Heart right ventricle (tissue), 16 donors: ENCODE data around the gene KLF16. TPM values are rescaled to one million over a fixed set of nuclear protein-coding genes. Genes with fewer than 3 reads are reported as not detected.

Experiments
- ATAC-seq, 8 donors: fragments of 200-7000 bp; cut with Tn5 transposase; one replicate each; pipeline ENCODE4 v1.9.1; 2020; ENCODE audit warnings: mild to moderate bottlenecking in 8 of 8, moderate library complexity in 8 of 8, moderate number of reproducible peaks in 1 of 8
- DNase-seq, 2 donors: peaks; one replicate each; pipeline ENCODE4 v3.0.0-alpha.2; 2020
- H3K27ac ChIP-seq, 10 donors: fragments of 200-600 bp; sonication (generic) in 2 of 10; one replicate each; pipeline versions ENCODE4 v1.5.0 to v1.8.0; 2020 to 2022; ENCODE audit warnings: mild to moderate bottlenecking in 3 of 10
- H3K27me3 ChIP-seq, 7 donors: fragments of 200-600 bp; one replicate each; pipeline ENCODE4 v1.8.0; 2021 to 2022; ENCODE audit warnings: mild to moderate bottlenecking in 2 of 7
- H3K36me3 ChIP-seq, 9 donors: fragments of 200-600 bp; sonication (generic) in 1 of 9; one replicate each; pipeline versions ENCODE4 v1.5.0 to v1.8.0; 2020 to 2022; ENCODE audit warnings: mild to moderate bottlenecking in 2 of 9
- H3K4me1 ChIP-seq, 9 donors: fragments of 200-600 bp; sonication (generic) in 1 of 9; one replicate each; pipeline versions ENCODE4 v1.5.0 to v1.8.0; 2020 to 2022; ENCODE audit warnings: mild to moderate bottlenecking in 4 of 9
- H3K4me3 ChIP-seq, 10 donors: fragments of 200-600 bp; sonication (generic) in 2 of 10; one replicate each; pipeline versions ENCODE4 v1.5.0 to v1.8.0; 2020 to 2022; ENCODE audit warnings: mild to moderate bottlenecking in 7 of 10, moderate library complexity in 2 of 10
- H3K9me3 ChIP-seq, 11 donors: fragments of 200-600 bp in 10 of 11; sonication (generic) in 2 of 11; one replicate each; pipeline versions ENCODE4 v1.5.0 to v1.8.0; 2013 to 2022; ENCODE audit warnings: mild to moderate bottlenecking in 2 of 11, control low read depth in 1 of 11, moderate library complexity in 1 of 11
- WGBS, 2 donors: extraction: QIAGEN DNeasy Blood & Tissue Kit; methylation state at CpG; one replicate each; pipeline ENCODE4 v1.1.7; 2013; ENCODE audit warnings: inconsistent platforms in 1 of 2; 5-methylcytosine and 5-hydroxymethylcytosine counted together
- intact Hi-C, 10 donors: fragments of 100-400 bp; cut with DNase I; formaldehyde crosslinking; loops; one replicate each; pipeline versions ENCODE4 v1.11.1 to v1.14.2; 2022
- polyA plus RNA-seq, 2 donors: library from polyadenylated mRNA; stranded (reverse); fragments of 200-250 nt; gene quantifications; one replicate each; pipeline ENCODE4 v1.2.3, GENCODE V29; 2013
- total RNA-seq, 10 donors: library from RNA; stranded (reverse); fragmentation: NEBNext Ultra II Directional in 3 of 10; extraction: Animal tissue kit (Norgen Biotek cat#: 25700) in 3 of 10; gene quantifications; one replicate each; pipeline versions ENCODE4 v1.2.1 to v1.2.4, GENCODE V29; 2021 to 2023
- TF ChIP-seq, protein P1 (sequence below), 9 donors: fragments of 200-600 bp; sonication (generic) in 2 of 9; IDR thresholded peaks; one replicate each; pipeline versions ENCODE4 v1.5.0 to v1.8.0; 2021 to 2022; ENCODE audit warnings: antibody characterized with exemption in 9 of 9, mild to moderate bottlenecking in 5 of 9, moderate library complexity in 1 of 9
- donor health status: Arrhythmogenic right ventricular cardiomyopathy.
- donor health status: ischemic (EF 13 %, LVEDD 7.1; RV severe dilation, severe dysfunction).
- donor health status: healthy with polysubstance abuse.
- donor health status: DM: no; HTN: yes; CAD: no.
- donor health status: DM: no; HTN: no; CAD: no.
- donor health status: ischemic (EF 25% LVEDD 6.9; RV normal size, moderate dysfunction).
- donor health status: ischemic (EF 25% LVEDD 5.7; RV mildly dilated, moderate dysfunction).
- donor health status: healthy.
- donor health status: DM: yes; HTN: yes; CAD: no.
- donor health status: Ischemic cardiomyopathy.
- donor health status: ischemic (EF 35%, LVEDD 5.7; RV mildly dilated, moderate dysfunction).
- donor health status: nonischemic (EF 11% LVEDD 7.7; RV severe dilation, severe dysfunction).
- donor health status: DM: yes; HTN: yes; CAD: no.
- donor health status: PGD.
- donor health status: ischemic (EF 29% LVEDD 5.4; RV normal size, mild dysfunction).
- donor health status: nonischemic (EF 23%, LVEDD 6.1; RV moderate dilation, normal function).

KLF16 gene
- total and polyA plus RNA-seq, 12 donors: 4.0 to 13.4 (median 7.6) TPM

DNA sequence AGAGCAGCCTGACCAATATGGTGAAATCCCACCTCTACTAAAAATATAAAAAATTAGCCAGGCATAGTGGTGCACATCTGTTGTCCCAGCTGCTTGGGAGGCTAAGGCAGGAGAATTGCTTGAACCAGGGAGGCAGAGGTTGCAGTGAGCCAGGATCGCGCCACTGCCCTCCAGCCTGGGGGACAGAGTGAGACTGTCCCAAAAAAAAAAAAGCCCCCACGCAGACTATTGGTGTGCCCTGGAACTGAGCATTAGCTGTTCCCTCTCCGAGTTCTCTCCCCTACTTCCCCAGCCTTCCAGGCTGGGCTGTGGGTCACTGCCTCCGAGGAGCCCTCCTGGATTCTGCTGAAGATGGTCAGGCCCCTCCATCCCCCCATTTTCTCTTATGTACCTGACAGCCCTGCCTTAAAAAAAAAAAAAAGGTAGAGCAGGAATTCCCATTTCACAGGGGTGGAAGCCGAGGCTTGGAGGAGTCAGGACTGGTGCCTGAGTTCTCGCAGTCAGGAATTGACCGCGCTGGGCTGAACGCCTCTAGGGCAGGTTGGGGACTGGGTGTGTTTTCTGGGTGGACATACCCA, 43.7 kb upstream of the KLF16 start:
- H3K36me3 ChIP-seq: peaks cover 0 to 7% (median 0%) of the 10 kb centered on the region in 9 donors
- no peak overlapping the region for H3K4me3 ChIP-seq
- H3K27ac ChIP-seq: no peak overlapping the region
- peaks cover 0 to 64% (median 9%) of the 10 kb centered on the region in 9 donors for H3K4me1 ChIP-seq
- no peaks in the 10 kb centered on the region for H3K27me3 ChIP-seq
- DNase-seq (no peak), ATAC-seq (no peak)
- 95 to 96% methylated on average over 10 of the region's 10 CpGs for WGBS, 2 donors
- H3K9me3 ChIP-seq: no peaks in the 10 kb centered on the region
- intact Hi-C loops: no loop called here
- TF ChIP-seq, protein P1, sequence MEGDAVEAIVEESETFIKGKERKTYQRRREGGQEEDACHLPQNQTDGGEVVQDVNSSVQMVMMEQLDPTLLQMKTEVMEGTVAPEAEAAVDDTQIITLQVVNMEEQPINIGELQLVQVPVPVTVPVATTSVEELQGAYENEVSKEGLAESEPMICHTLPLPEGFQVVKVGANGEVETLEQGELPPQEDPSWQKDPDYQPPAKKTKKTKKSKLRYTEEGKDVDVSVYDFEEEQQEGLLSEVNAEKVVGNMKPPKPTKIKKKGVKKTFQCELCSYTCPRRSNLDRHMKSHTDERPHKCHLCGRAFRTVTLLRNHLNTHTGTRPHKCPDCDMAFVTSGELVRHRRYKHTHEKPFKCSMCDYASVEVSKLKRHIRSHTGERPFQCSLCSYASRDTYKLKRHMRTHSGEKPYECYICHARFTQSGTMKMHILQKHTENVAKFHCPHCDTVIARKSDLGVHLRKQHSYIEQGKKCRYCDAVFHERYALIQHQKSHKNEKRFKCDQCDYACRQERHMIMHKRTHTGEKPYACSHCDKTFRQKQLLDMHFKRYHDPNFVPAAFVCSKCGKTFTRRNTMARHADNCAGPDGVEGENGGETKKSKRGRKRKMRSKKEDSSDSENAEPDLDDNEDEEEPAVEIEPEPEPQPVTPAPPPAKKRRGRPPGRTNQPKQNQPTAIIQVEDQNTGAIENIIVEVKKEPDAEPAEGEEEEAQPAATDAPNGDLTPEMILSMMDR (IDR thresholded peaks at IDR 0.05): no peak

DNA sequence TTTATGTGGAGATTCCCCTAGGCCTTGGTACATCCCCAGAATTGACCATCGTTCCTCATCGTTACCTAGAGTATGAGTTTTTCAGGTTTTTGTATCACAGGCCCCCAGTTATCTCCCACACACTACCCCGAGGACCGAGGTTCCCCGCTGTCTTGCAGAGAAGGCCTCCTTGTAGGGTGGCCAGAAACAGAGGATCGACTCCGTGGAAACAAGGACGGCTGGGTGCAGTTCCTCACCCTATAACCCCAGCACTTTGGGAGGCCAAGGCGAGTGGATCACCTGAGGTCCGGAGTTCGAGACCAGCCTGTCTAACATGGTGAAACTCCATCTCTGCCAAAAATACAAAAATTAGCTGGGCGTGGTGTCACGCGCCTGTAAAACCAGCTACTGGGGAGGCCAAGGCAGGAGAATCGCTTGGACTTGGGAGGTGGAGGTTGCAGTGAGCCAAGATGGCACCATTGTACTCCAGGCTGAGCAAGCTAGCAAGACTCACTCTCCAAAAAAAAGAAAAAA, 42.5 kb upstream of the KLF16 start:
- TF ChIP-seq, protein P1 (IDR thresholded peaks at IDR 0.05): no peak
- no peak for ATAC-seq
- 75 to 78% methylated on average over 15 of the region's 15 CpGs for WGBS, 2 donors
- no peaks in the 10 kb centered on the region for H3K27me3 ChIP-seq
- peak overlapping the region; percentile 54 to 93 (median 80) for H3K27ac ChIP-seq
- intact Hi-C loops: no loop called here
- DNase-seq: no peak
- peak overlapping the region; percentile 24 to 92 (median 66) for H3K4me3 ChIP-seq
- peaks cover 0 to 2% (median 0%) of the 10 kb centered on the region in 9 donors for H3K36me3 ChIP-seq
- H3K9me3 ChIP-seq: no peaks in the 10 kb centered on the region
- H3K4me1 ChIP-seq: peaks cover 0 to 67% (median 9%) of the 10 kb centered on the region in 9 donors

DNA sequence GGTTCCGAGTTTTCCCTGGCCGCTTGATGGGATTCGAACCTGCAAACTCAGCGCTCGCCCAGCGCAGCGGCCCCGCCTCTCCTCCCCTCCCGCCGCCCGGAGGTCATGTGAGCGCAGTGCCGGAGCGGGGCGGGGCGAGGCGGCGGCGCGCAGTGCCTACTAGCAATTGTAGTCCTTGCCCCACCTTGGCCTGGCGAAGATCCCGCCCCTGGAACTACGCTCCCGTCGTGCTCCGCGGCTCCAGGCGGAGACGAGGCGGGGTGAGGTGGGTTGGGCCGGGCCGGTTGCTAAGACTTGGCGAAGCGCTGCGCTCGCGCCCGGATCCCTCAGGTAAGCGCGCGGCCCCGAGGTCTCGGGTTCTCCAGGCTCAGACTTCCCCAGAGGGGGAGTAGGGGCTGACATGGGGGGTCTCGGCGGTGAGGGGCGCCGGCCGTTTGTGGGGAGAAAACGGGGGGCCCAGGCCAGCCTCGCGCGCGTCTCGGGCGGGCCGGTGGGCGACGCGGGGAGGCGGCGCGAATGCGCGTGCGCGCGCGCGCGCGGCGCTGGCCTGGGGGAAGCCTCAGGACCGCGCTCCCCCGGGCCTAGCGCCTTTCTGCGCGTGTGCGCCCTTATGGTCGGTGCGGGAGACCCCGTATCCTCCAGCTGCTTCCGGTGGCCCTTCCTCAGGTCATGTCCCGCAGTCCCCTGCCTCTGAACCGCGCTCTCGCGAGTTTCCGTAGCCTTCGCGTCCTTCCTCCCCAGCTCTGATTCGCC, 41.9 kb upstream of the KLF16 start, which contains the start of the genes ADAT3 and SCAMP4:
Gene ADAT3, plus strand, starts transcription at position 290 of the 753 bp plus-strand sequence. CDS start 6,649 bp downstream, outside the sequence.
Gene SCAMP4, plus strand, starts transcription at position 290 of the 753 bp plus-strand sequence. CDS start 9,621 bp downstream, outside the sequence.
- 0 to 1% methylated on average over 91 to 92 of the region's 92 CpGs for WGBS, 2 donors
- TF ChIP-seq, protein P1 (IDR thresholded peaks at IDR 0.05): no peak
- Histone ChIP-seq H3K36me3 (peaks cover 0 to 2% (median 0%) of the 10 kb centered on the region in 9 donors), H3K4me1 (peaks cover 0 to 65% (median 9%) of the 10 kb centered on the region in 9 donors), H3K4me3 (peak within 1 kb of the TSS; percentile 24 to 92 (median 66)), H3K27ac (peak within 1 kb of the TSS; percentile 54 to 93 (median 80)), H3K27me3 (no peaks in the 10 kb centered on the region), H3K9me3 (no peaks in the 10 kb centered on the region)
- peak; percentile 97 to 99 (median 98) for ATAC-seq
- intact Hi-C loops: no loop called here
- DNase-seq: peak; percentile 99 to 100

DNA sequence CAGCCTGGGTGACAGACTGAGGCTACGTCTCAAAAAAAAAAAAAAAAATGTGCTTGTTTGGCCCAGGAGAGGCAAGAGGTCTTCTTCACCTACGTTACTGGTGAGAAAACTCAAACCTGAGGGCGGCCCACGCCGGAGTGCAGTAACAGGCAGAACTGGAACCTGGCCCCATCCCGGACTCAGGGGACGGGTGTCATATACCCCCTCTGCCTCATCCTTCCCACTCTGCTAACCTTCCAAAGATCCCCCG, 41.4 kb upstream of the KLF16 start:
- Histone ChIP-seq H3K27me3 (no peaks in the 10 kb centered on the region), H3K4me1 (peaks cover 0 to 60% (median 9%) of the 10 kb centered on the region in 9 donors), H3K27ac (peak overlapping the region in 7 of 10 donors; percentile 38 to 93 (median 86)), H3K9me3 (no peaks in the 10 kb centered on the region), H3K36me3 (peaks cover 0 to 2% (median 0%) of the 10 kb centered on the region in 9 donors), H3K4me3 (peak overlapping the region in 6 of 10 donors; percentile 59 to 79 (median 70))
- 47 to 51% methylated on average over 8 of the region's 8 CpGs for WGBS, 2 donors
- no peak for ATAC-seq
- TF ChIP-seq, protein P1 (IDR thresholded peaks at IDR 0.05): no peak
- intact Hi-C loops: no loop called here
- no peak for DNase-seq
